Heart left ventricle (tissue), 16 donors: ENCODE data around the gene PABPN1L. TPM values are rescaled to one million over a fixed set of nuclear protein-coding genes. Genes with fewer than 3 reads are reported as not detected.

ENCODE experiments used
- ATAC-seq, 4 donors: fragments of 200-7000 bp; cut with Tn5 transposase; one replicate each; pipeline ENCODE4 v1.9.1; 2020 to 2022; ENCODE audit warnings: moderate library complexity in 4 of 4, mild to moderate bottlenecking in 3 of 4, moderate number of reproducible peaks in 1 of 4
- DNase-seq, 5 donors: peaks; one replicate each; pipeline ENCODE4 v3.0.0-alpha.2; 2020
- H3K27ac ChIP-seq, 12 donors: fragments of 200-600 bp; sonication (generic) in 4 of 12; one replicate each; pipeline versions ENCODE4 v1.5.0 to v1.8.0; 2016 to 2022; ENCODE audit warnings: mild to moderate bottlenecking in 2 of 12
- H3K27me3 ChIP-seq, 9 donors: fragments of 200-600 bp; sonication (generic) in 2 of 9; one replicate each; pipeline versions ENCODE4 v1.5.1 to v1.8.0; 2016 to 2022; ENCODE audit warnings: mild to moderate bottlenecking in 3 of 9
- H3K36me3 ChIP-seq, 9 donors: fragments of 200-600 bp; sonication (generic) in 2 of 9; one replicate each; pipeline versions ENCODE4 v1.5.0 to v1.8.0; 2018 to 2022; ENCODE audit warnings: mild to moderate bottlenecking in 2 of 9
- H3K4me1 ChIP-seq, 12 donors: fragments of 200-600 bp; sonication (generic) in 4 of 12; one replicate each; pipeline versions ENCODE4 v1.5.0 to v1.8.0; 2016 to 2022; ENCODE audit warnings: mild to moderate bottlenecking in 3 of 12
- H3K4me3 ChIP-seq, 12 donors: fragments of 200-600 bp; sonication (generic) in 4 of 12; one replicate each; pipeline versions ENCODE4 v1.5.0 to v1.8.0; 2017 to 2022; ENCODE audit warnings: mild to moderate bottlenecking in 9 of 12, moderate library complexity in 4 of 12
- H3K9me3 ChIP-seq, 12 donors: fragments of 200-600 bp; sonication (generic) in 4 of 12; one replicate each; pipeline versions ENCODE4 v1.5.0 to v1.8.0; 2016 to 2022; ENCODE audit warnings: mild to moderate bottlenecking in 1 of 12
- POLR2A ChIP-seq, 2 donors: fragments of 450-650 bp; IDR thresholded peaks; one replicate each; pipeline ENCODE4 v1.6.1; 2017; ENCODE audit warnings: antibody characterized with exemption in 2 of 2, mild to moderate bottlenecking in 2 of 2, moderate library complexity in 2 of 2
- WGBS, 4 donors: extraction: QIAGEN DNeasy Blood & Tissue Kit in 2 of 4; methylation state at CpG; one replicate each; pipeline versions ENCODE4 v1.1.5 to v1.1.7; 2013 to 2018; 5-methylcytosine and 5-hydroxymethylcytosine counted together
- intact Hi-C, 10 donors: fragments of 100-400 bp; cut with DNase I; formaldehyde crosslinking; loops; one replicate each; pipeline versions ENCODE4 v1.11.1 to v1.14.2; 2022
- polyA plus RNA-seq, 2 donors: library from polyadenylated mRNA; stranded (reverse); fragments of 200-250 nt; gene quantifications; one replicate each; pipeline ENCODE4 v1.2.3, GENCODE V29; 2013
- total RNA-seq, 9 donors: library from RNA; depleted of rRNA in 2 of 9; stranded (reverse); fragments of >200 nt in 2 of 9; fragmentation: NEBNext Ultra II Directional in 3 of 9; extraction: Animal tissue kit (Norgen Biotek cat#: 25700) in 3 of 9; gene quantifications; one replicate each; pipeline versions ENCODE4 v1.1.0 to v1.2.4, GENCODE V29; 2016 to 2023
- TF ChIP-seq, protein P1 (sequence below), 12 donors: fragments of 200-600 bp; sonication (generic) in 4 of 12; IDR thresholded peaks; one replicate each; pipeline versions ENCODE4 v1.5.0 to v1.8.0; 2018 to 2022; ENCODE audit warnings: antibody characterized with exemption in 12 of 12, mild to moderate bottlenecking in 5 of 12
- donor health status: ischemic (EF 13 %, LVEDD 7.1; RV severe dilation, severe dysfunction).
- donor health status: healthy with polysubstance abuse.
- donor health status: DM: no; HTN: yes; CAD: no.
- donor health status: DM: no; HTN: no; CAD: no.
- donor health status: ischemic (EF 25% LVEDD 6.9; RV normal size, moderate dysfunction).
- donor health status: ischemic (EF 25% LVEDD 5.7; RV mildly dilated, moderate dysfunction).
- donor health status: healthy.
- donor health status: DM: yes; HTN: yes; CAD: no.
- donor health status: ischemic (EF 35%, LVEDD 5.7; RV mildly dilated, moderate dysfunction).
- donor health status: nonischemic (EF 11% LVEDD 7.7; RV severe dilation, severe dysfunction).
- donor health status: DM: yes; HTN: yes; CAD: no.
- donor health status: PGD.
- donor health status: ischemic (EF 29% LVEDD 5.4; RV normal size, mild dysfunction).
- donor health status: nonischemic (EF 23%, LVEDD 6.1; RV moderate dilation, normal function).

The PABPN1L gene
- total and polyA plus RNA-seq, 11 donors: not detected

- Histone ChIP-seq H3K4me3 (no peak overlapping the region), H3K27ac (peak overlapping the region; percentile 31 to 94 (median 74)), H3K36me3 (peaks cover 0 to 55% (median 23%) of the 10 kb centered on the region in 9 donors), H3K27me3 (peaks cover 0 to 4% (median 0%) of the 10 kb centered on the region in 9 donors), H3K9me3 (no peaks in the 10 kb centered on the region), H3K4me1 (peaks cover 0 to 45% (median 28%) of the 10 kb centered on the region in 12 donors)
- 67 to 81% (median 70%) methylated on average over 10 to 15 of the region's 15 CpGs for WGBS, 4 donors
- no peak for TF ChIP-seq POLR2A (IDR thresholded peaks at IDR 0.05)
- TF ChIP-seq, protein P1, sequence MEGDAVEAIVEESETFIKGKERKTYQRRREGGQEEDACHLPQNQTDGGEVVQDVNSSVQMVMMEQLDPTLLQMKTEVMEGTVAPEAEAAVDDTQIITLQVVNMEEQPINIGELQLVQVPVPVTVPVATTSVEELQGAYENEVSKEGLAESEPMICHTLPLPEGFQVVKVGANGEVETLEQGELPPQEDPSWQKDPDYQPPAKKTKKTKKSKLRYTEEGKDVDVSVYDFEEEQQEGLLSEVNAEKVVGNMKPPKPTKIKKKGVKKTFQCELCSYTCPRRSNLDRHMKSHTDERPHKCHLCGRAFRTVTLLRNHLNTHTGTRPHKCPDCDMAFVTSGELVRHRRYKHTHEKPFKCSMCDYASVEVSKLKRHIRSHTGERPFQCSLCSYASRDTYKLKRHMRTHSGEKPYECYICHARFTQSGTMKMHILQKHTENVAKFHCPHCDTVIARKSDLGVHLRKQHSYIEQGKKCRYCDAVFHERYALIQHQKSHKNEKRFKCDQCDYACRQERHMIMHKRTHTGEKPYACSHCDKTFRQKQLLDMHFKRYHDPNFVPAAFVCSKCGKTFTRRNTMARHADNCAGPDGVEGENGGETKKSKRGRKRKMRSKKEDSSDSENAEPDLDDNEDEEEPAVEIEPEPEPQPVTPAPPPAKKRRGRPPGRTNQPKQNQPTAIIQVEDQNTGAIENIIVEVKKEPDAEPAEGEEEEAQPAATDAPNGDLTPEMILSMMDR (IDR thresholded peaks at IDR 0.05): no peak
- intact Hi-C loops: loop anchor here in 7 of 10 donors (1.0 to 5.0 kb wide), 8 partner anchors 29 to 54 kb away; partner anchors contain the start of genes TRAPPC2L (in 2 of the 7) and GALNS (in 1 of the 7)
- DNase-seq: no peak
- ATAC-seq: peak in 3 of 4 donors; percentile 8 to 22 (median 12)
These were observed 20.0 kb upstream of the PABPN1L start for GRCh38 chr16:88886420-88886844.

GRCh38 chr16:88885693-88886280 is 19.3 kb upstream of the PABPN1L start:
- TF ChIP-seq POLR2A (IDR thresholded peaks at IDR 0.05): no peak
- TF ChIP-seq, protein P1 (IDR thresholded peaks at IDR 0.05): no peak
- Histone ChIP-seq H3K27me3 (peaks cover 0 to 7% (median 0%) of the 10 kb centered on the region in 9 donors), H3K36me3 (peaks cover 0 to 54% (median 24%) of the 10 kb centered on the region in 9 donors), H3K27ac (peak overlapping the region in 11 of 12 donors; percentile 24 to 94 (median 73)), H3K4me1 (peaks cover 0 to 51% (median 28%) of the 10 kb centered on the region in 12 donors), H3K9me3 (no peaks in the 10 kb centered on the region), H3K4me3 (no peak overlapping the region)
- ATAC-seq: no peak
- no peak for DNase-seq
- intact Hi-C loops: loop anchor here in 7 of 10 donors (1.0 to 5.0 kb wide), 8 partner anchors 28 to 55 kb away; partner anchors contain the start of genes TRAPPC2L (in 2 of the 7) and GALNS (in 1 of the 7)
- 90 to 100% (median 90%) methylated on average over 2 to 28 of the region's 28 CpGs; no CpG with 5 or more reads in 1 of the 4 donors for WGBS, 4 donors

DNA sequence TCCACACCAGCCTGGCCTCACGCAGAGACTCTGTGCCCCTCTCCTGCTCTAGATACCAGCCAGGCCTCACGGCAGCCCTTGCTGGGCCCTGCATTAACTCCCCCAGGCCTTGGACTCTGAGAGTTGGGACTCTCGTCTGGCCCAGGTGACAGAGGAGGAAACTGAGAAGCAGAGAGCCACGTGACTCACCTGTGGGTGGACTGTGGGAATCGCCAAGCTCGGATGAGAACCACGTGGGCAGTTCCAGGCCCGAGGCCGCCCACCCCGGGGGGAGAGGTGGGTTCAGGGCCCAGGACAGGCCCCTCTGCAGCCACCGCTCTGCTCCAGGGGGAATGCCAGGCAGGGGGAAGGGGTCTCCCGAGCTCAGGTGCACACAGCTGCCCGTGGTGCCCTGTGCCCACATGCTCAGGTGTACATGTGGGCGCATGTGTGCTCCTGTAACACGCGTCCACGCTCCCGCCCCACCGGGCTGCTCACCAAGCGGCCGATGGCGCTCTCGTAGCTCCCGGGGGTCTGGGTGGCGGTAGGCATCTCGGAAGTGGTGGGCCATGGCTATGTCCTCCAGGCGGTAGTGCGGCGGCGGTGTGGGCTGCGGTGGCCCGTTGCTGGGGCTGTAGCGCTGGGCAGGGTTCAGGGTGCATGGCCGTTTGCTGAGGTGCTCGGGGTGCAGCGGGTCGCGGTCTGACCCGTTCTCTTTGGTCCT is 18.3 kb upstream of the PABPN1L start:
- peaks cover 0 to 55% (median 27%) of the 10 kb centered on the region in 9 donors for H3K36me3 ChIP-seq
- H3K27me3 ChIP-seq: peaks cover 0 to 11% (median 0%) of the 10 kb centered on the region in 9 donors
- no peaks in the 10 kb centered on the region for H3K9me3 ChIP-seq
- ATAC-seq: no peak
- WGBS, 4 donors: 93 to 96% (median 95%) methylated on average over 39 of the region's 39 CpGs
- TF ChIP-seq POLR2A (IDR thresholded peaks at IDR 0.05): no peak
- TF ChIP-seq, protein P1 (IDR thresholded peaks at IDR 0.05): no peak
- intact Hi-C loops: loop anchor here in 5 of 10 donors (5.0 kb wide), 2 partner anchors 38 to 53 kb away; no protein-coding TSS in a partner anchor
- peaks cover 0 to 52% (median 28%) of the 10 kb centered on the region in 12 donors for H3K4me1 ChIP-seq
- no peak overlapping the region for H3K27ac ChIP-seq
- no peak for DNase-seq
- H3K4me3 ChIP-seq: no peak overlapping the region

DNA sequence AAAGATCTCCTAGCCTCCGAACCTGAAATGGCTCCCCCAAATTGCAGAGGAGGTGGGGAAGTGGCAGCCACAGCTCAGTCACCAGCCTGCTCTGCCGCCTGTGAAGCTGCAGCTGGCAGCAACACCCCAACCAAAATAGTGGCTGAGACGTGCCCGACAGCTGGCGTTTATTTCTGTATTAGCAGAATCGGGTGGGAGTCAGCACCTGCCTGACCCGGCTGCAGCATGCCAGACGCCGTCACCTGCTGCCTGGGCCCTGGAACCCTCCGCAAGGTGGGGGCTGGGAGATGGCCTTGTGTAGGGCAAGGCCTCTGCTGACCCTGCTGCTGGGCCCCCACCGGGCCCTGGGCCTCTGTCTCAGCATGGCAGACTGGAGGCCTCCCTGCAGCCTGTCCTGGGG is 17.5 kb upstream of the PABPN1L start:
- Histone ChIP-seq H3K27me3 (peaks cover 0 to 11% (median 0%) of the 10 kb centered on the region in 9 donors), H3K4me1 (peaks cover 0 to 47% (median 28%) of the 10 kb centered on the region in 12 donors), H3K9me3 (no peaks in the 10 kb centered on the region), H3K27ac (no peak overlapping the region), H3K4me3 (no peak overlapping the region), H3K36me3 (peaks cover 0 to 63% (median 34%) of the 10 kb centered on the region in 9 donors)
- 76 to 85% (median 79%) methylated on average over 11 of the region's 11 CpGs for WGBS, 4 donors
- TF ChIP-seq, protein P1 (IDR thresholded peaks at IDR 0.05): no peak
- TF ChIP-seq POLR2A (IDR thresholded peaks at IDR 0.05): no peak
- DNase-seq: no peak
- intact Hi-C loops: no loop called here
- no peak for ATAC-seq
